GM12892 (cell line): ENCODE data around the gene CALU.

Experiments
- POLR2A ChIP-seq: IDR thresholded peaks from 2 replicates; pipeline ENCODE4 v1.6.1; 2011; ENCODE audit warnings: low read depth, low read length, control low read depth
- TAF1 ChIP-seq: IDR thresholded peaks from 2 replicates; pipeline ENCODE4 v1.6.1; 2011; ENCODE audit warnings: low read depth, mild to moderate bottlenecking, control low read depth, low read length, borderline replicate concordance

DNA sequence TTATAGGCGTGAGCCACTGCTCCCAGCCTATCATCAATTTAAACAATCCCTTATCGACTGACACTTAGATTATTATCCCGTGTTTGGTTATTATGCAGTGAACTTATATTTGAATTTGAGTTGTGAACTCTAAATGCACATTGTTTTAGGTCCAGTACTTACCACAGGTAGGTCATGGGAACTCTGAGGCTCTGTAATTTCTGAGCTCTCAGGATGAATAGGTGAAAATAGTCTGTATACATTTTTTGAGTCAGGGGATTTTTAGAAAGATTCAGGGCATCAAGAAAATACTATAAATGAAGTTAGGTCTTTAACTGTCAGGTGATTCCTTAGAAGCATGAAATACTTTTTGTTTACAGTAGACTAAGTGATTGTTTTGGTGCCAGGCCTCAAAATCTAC, 61.4 kb downstream of the CALU start:
- TF ChIP-seq TAF1 (no peak), POLR2A (no peak)
